Loucy (cell line): ENCODE results near the gene NBPF4.
"Not testable (repeated sequence)": the region's sequence is repeated elsewhere in the genome, so short reads cannot be mapped to it uniquely, and the experiment has no call there.

ENCODE experiments used
- EZH2phosphoT487 ChIP-seq: fragments of 200-600 bp; IDR thresholded peaks from 2 replicates; pipeline ENCODE4 v1.6.1; 2018; ENCODE audit warnings: antibody characterized with exemption, mild to moderate bottlenecking, moderate library complexity, borderline replicate concordance
- TF ChIP-seq, protein P1 (sequence below): fragments of 200-600 bp; sonication (generic); conservative IDR thresholded peaks from 2 replicates; pipeline ENCODE4 v1.5.1; 2014; ENCODE audit warnings: mild to moderate bottlenecking, antibody characterized with exemption, low read length

DNA sequence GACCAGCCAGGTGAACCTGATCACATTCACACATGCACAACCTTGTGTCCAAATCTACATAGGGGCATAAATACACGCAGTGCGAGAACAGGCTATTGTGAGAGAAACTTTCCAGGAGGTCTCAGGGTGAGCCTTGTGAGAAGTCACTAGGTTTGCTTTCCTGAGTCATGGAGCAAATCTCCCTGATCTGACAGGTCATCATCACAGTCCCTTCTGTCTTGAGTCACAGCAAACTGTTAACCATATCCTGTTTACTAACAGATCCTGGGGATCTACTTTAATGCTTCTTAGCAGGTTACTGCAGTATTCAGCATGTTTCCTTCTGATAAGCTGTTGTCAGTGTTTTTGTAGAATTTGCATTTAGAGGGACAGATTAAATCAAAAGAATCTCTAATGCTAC, 8.6 kb downstream of the NBPF4 start:
- TF ChIP-seq, protein P1, sequence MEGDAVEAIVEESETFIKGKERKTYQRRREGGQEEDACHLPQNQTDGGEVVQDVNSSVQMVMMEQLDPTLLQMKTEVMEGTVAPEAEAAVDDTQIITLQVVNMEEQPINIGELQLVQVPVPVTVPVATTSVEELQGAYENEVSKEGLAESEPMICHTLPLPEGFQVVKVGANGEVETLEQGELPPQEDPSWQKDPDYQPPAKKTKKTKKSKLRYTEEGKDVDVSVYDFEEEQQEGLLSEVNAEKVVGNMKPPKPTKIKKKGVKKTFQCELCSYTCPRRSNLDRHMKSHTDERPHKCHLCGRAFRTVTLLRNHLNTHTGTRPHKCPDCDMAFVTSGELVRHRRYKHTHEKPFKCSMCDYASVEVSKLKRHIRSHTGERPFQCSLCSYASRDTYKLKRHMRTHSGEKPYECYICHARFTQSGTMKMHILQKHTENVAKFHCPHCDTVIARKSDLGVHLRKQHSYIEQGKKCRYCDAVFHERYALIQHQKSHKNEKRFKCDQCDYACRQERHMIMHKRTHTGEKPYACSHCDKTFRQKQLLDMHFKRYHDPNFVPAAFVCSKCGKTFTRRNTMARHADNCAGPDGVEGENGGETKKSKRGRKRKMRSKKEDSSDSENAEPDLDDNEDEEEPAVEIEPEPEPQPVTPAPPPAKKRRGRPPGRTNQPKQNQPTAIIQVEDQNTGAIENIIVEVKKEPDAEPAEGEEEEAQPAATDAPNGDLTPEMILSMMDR = not testable (repeated sequence)
- TF ChIP-seq EZH2phosphoT487 = not testable (repeated sequence)
